HAP-1 (cell line): ENCODE data around the gene TMEM158.

Experiments used
- DNase-seq, 2 experiments: peaks; one replicate each; pipeline ENCODE4 v3.0.0-alpha.2; 2016 to 2020; ENCODE audit warnings: low spot score in 2 of 2
- H3K27me3 ChIP-seq: fragments of 250-450 bp; sonication (Bioruptor Pico); 2 replicates; pipeline ENCODE4 v1.5.1; 2020; ENCODE audit warnings: low read depth, mild to moderate bottlenecking, moderate library complexity
- H3K36me3 ChIP-seq: fragments of 250-450 bp; sonication (Bioruptor Pico); replicated peaks from 2 replicates; pipeline ENCODE4 v1.5.1; 2020; ENCODE audit warnings: mild to moderate bottlenecking
- H3K4me1 ChIP-seq: fragments of 250-450 bp; sonication (Bioruptor Pico); 2 replicates; pipeline ENCODE4 v1.5.1; 2020; ENCODE audit warnings: mild to moderate bottlenecking
- H3K4me3 ChIP-seq: fragments of 250-450 bp; sonication (Bioruptor Pico); 2 replicates; pipeline ENCODE4 v1.5.1; 2020; ENCODE audit warnings: mild to moderate bottlenecking, moderate library complexity
- H3K9me3 ChIP-seq: fragments of 250-450 bp; sonication (Bioruptor Pico); 2 replicates; pipeline ENCODE4 v1.5.1; 2020; ENCODE audit warnings: mild to moderate bottlenecking, moderate library complexity
- in situ Hi-C: fragments of 300-500 bp; cut with MboI; formaldehyde crosslinking; loops from 3 replicates; pipeline ENCODE4 v1.14.3; 2020; ENCODE audit warnings: low sequenced_read_pairs, inconsistent platforms, mixed read lengths

The TMEM158 gene

GRCh38 chr3:45224824-45225464 lies 1.1 kb downstream of the TMEM158 start:
- Histone ChIP-seq H3K27me3 (no peaks in the 10 kb centered on the region), H3K4me1 (peaks cover 15% of the 10 kb centered on the region), H3K4me3 (peak overlapping the region; percentile 45), H3K9me3 (no peaks in the 10 kb centered on the region), H3K36me3 (no peaks in the 10 kb centered on the region)
- in situ Hi-C loops: loop anchor here (10.0 to 25.0 kb wide), 2 partner anchors 270 to 437 kb away; no protein-coding TSS in a partner anchor
- peak; percentile 50 to 83 for DNase-seq

DNA sequence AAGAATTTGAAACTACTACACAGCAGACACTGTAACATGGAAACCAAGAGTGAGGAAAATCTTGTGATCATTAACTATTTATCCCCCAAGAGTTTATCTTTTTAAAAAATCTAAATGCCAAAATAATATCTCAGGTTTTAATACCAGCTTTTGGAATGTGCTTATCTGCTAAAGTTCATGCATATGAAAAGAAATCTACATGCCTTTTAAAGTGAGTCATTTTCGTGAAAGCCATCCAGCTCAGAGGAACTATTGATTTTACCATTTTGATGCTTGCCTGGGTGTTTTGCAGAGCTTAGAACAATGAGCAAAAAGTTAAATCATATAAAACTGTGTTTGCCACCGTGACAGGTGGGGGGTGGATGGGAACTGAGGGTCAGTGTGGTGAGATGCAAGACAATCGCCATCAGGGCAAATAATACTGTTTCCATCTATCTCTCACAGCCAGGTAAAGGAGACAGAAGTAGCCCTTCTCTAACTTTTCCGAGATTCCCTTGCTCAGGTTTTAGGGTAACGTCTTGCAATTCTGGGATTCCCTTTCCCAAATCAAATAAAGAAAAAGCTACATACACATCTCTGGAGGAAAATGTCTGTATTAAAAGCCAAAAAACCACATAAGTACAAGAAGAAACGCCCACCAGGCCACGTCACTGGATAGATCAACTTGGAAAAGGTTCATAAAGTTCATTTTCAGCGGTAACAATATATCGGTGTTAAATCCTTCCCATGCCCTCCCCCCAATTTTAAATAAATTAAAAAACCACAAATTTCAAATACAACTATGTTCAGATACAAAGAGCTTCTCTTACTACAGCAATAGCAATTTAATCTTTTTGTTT lies 2.0 kb downstream of the TMEM158 start:
- in situ Hi-C loops: loop anchor here (10.0 to 25.0 kb wide), 2 partner anchors 271 to 438 kb away; no protein-coding TSS in a partner anchor
- Histone ChIP-seq H3K27me3 (no peaks in the 10 kb centered on the region), H3K4me1 (peaks cover 15% of the 10 kb centered on the region), H3K9me3 (no peaks in the 10 kb centered on the region), H3K36me3 (no peaks in the 10 kb centered on the region), H3K4me3 (peak overlapping the region; percentile 45)
- peak; percentile 52 to 62 for DNase-seq

- DNase-seq: no peak
- Histone ChIP-seq H3K36me3 (no peaks in the 10 kb centered on the region), H3K4me1 (peaks cover 14% of the 10 kb centered on the region), H3K9me3 (no peaks in the 10 kb centered on the region), H3K4me3 (no peak overlapping the region), H3K27me3 (no peaks in the 10 kb centered on the region)
- in situ Hi-C loops: loop anchor here (10.0 to 25.0 kb wide), 2 partner anchors 275 to 443 kb away; no protein-coding TSS in a partner anchor
Observed at GRCh38 chr3:45219694-45220093, 6.4 kb downstream of the TMEM158 start.

- in situ Hi-C loops: loop anchor here (25.0 kb wide), 1 partner anchor 444 kb away; no protein-coding TSS in a partner anchor
- Histone ChIP-seq H3K36me3 (no peaks in the 10 kb centered on the region), H3K9me3 (no peaks in the 10 kb centered on the region), H3K4me1 (peaks cover 9% of the 10 kb centered on the region), H3K27me3 (no peaks in the 10 kb centered on the region), H3K4me3 (no peak overlapping the region)
- DNase-seq: no peak
Observed at GRCh38 chr3:45218578-45219390, 7.3 kb downstream of the TMEM158 start.

GRCh38 chr3:45216021-45216609 lies 10.0 kb downstream of the TMEM158 start:
- in situ Hi-C loops: loop anchor here (25.0 kb wide), 1 partner anchor 446 kb away; no protein-coding TSS in a partner anchor
- Histone ChIP-seq H3K4me1 (peaks cover 4% of the 10 kb centered on the region; the same call in 1 of the 2 replicates), H3K9me3 (no peaks in the 10 kb centered on the region)

DNA sequence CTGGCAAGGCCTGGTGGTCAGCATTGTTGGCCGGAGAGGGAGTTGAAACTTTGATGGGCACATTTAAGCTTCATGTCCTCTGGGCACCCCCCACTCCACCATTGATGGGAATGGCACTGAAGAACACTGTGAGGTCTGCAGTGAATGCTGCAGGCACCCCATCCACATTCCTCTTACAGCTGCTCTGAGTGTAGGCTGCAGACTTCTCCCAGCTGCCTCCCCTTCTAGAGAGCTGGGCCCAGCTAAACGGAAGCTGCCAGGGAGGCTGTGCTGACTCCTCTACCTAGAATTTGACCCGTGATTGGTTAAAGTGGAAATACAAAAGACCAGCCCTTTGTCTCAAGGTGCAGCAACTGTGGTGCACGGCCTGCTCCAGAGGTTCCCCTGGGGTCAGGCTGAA lies 10.6 kb downstream of the TMEM158 start:
- no peak for DNase-seq
- H3K4me1 ChIP-seq: peaks cover 4% of the 10 kb centered on the region; the same call in 1 of the 2 replicates
- H3K27me3 ChIP-seq: no peaks in the 10 kb centered on the region
- no peaks in the 10 kb centered on the region for H3K9me3 ChIP-seq
- in situ Hi-C loops: loop anchor here (25.0 kb wide), 1 partner anchor 447 kb away; no protein-coding TSS in a partner anchor
- H3K4me3 ChIP-seq: no peak overlapping the region
- H3K36me3 ChIP-seq: no peaks in the 10 kb centered on the region

More at GRCh38 chr3:45216021-45216609, 10.0 kb downstream of the TMEM158 start:
- Histone ChIP-seq H3K36me3 (no peaks in the 10 kb centered on the region), H3K4me3 (no peak overlapping the region), H3K27me3 (no peaks in the 10 kb centered on the region)
- DNase-seq: no peak

GRCh38 chr3:45214061-45214680 lies 11.9 kb downstream of the TMEM158 start:
- in situ Hi-C loops: loop anchor here (25.0 kb wide), 1 partner anchor 448 kb away; no protein-coding TSS in a partner anchor
- H3K36me3 ChIP-seq: no peaks in the 10 kb centered on the region
- H3K4me1 ChIP-seq: peaks cover 4% of the 10 kb centered on the region; the same call in 1 of the 2 replicates
- no peak for DNase-seq
- H3K9me3 ChIP-seq: no peaks in the 10 kb centered on the region
- H3K4me3 ChIP-seq: no peak overlapping the region
- no peaks in the 10 kb centered on the region for H3K27me3 ChIP-seq

GRCh38 chr3:45212095-45212468 lies 14.0 kb downstream of the TMEM158 start:
- DNase-seq: no peak
- no peaks in the 10 kb centered on the region for H3K27me3 ChIP-seq
- H3K36me3 ChIP-seq: no peaks in the 10 kb centered on the region
- no peak overlapping the region for H3K4me3 ChIP-seq
- peaks cover 6% of the 10 kb centered on the region for H3K4me1 ChIP-seq
- in situ Hi-C loops: loop anchor here (25.0 kb wide), 1 partner anchor 450 kb away; no protein-coding TSS in a partner anchor
- no peaks in the 10 kb centered on the region for H3K9me3 ChIP-seq

- in situ Hi-C loops: loop anchor here (25.0 kb wide), 1 partner anchor 451 kb away; no protein-coding TSS in a partner anchor
- DNase-seq: no peak
- no peaks in the 10 kb centered on the region for H3K27me3 ChIP-seq
- no peak overlapping the region for H3K4me3 ChIP-seq
- H3K4me1 ChIP-seq: peaks cover 6% of the 10 kb centered on the region
- H3K36me3 ChIP-seq: no peaks in the 10 kb centered on the region
- H3K9me3 ChIP-seq: no peaks in the 10 kb centered on the region
Observed at GRCh38 chr3:45211466-45212094, 14.5 kb downstream of the TMEM158 start.

- Histone ChIP-seq H3K4me3 (no peak overlapping the region), H3K4me1 (peaks cover 6% of the 10 kb centered on the region), H3K27me3 (no peaks in the 10 kb centered on the region), H3K36me3 (no peaks in the 10 kb centered on the region), H3K9me3 (no peaks in the 10 kb centered on the region)
- in situ Hi-C loops: loop anchor here (25.0 kb wide), 1 partner anchor 452 kb away; no protein-coding TSS in a partner anchor
- peak; percentile 26 to 79 for DNase-seq
Observed at GRCh38 chr3:45210308-45211041, 15.6 kb downstream of the TMEM158 start.

DNA sequence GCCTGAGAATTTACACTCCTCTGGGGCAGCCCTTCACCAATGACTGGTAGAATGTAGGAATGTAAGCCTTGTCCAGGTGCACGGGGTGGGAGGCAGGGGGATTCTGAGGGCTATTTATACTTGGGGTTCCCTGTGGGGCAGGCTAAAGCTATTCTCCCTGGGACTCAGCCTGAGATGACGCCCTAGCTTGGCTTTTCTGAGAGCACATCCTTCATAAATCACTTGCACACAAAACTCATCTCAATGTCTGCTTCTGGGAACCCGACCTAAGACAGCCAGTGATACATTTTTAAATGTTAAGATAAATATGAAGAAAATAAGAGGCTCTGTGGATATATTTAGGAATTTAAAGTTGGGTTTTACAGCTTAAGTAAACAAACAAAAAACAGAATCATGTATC lies 16.6 kb downstream of the TMEM158 start:
- Histone ChIP-seq H3K36me3 (no peaks in the 10 kb centered on the region), H3K27me3 (no peaks in the 10 kb centered on the region), H3K4me3 (no peak overlapping the region), H3K4me1 (peaks cover 6% of the 10 kb centered on the region), H3K9me3 (no peaks in the 10 kb centered on the region)
- in situ Hi-C loops: loop anchor here (5.0 to 25.0 kb wide), 2 partner anchors 167 to 453 kb away; no protein-coding TSS in a partner anchor
- DNase-seq: no peak
